ENCODE measurements around the gene VSIR. TPM values are rescaled to one million over a fixed set of nuclear protein-coding genes. Genes with fewer than 3 reads are reported as not detected.

The VSIR gene
- total and polyA plus RNA-seq, 2 donors, result 25.2 to 51.8 TPM

DNA sequence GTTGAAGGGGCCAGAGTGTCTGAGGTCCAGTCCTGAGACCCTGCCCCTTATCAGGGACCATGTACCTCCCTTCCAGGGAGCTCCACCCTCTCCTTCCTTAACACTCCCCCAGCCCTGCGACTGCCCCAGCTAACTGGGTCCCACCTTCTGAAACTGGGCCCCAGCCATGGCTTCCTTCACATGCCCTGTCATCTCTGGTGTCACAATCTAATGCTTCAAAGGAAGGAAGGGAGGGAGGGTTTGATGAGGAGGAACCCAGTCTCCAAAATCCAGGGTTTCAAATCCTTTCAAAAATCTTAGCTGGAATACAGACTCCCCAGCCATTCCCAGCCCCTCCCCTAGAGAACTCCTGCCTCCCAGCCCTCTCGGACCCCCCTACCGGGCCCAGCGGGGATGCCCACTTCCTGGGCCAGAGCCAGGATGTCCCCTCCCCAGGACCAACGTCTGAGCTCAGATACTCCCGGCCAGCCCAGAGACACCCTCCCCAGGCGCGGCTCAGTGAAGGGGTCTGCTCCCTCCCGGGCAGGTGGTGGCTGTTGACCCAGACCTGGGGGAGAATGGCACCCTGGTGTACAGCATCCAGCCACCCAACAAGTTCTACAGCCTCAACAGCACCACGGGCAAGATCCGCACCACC, 71.7 kb downstream of the VSIR start:
- no peaks in the 10 kb centered on the region for H3K9me3 ChIP-seq (ENCODE audit: control insufficient read depth in 2 of 2, insufficient read depth in 1 of 2, low read length in 1 of 2)
- peaks cover 0 to 3% of the 10 kb centered on the region in 2 donors for H3K4me1 ChIP-seq (ENCODE audit: control insufficient read depth in 2 of 2, insufficient read depth in 2 of 2, low read length in 2 of 2)
- no peaks in the 10 kb centered on the region for H3K36me3 ChIP-seq (ENCODE audit: control insufficient read depth in 2 of 2, insufficient read depth in 2 of 2, low read length in 1 of 2)
- no peaks in the 10 kb centered on the region for H3K27me3 ChIP-seq (ENCODE audit: control insufficient read depth in 2 of 2, insufficient read depth in 1 of 2, low read length in 1 of 2)
- DNase-seq (ENCODE audit: low read depth in 6 of 9, low spot score in 9 of 9), result no peak
- WGBS, result 92% methylated on average over 11 of the region's 11 CpGs
- no peak overlapping the region for H3K27ac ChIP-seq (ENCODE audit: low read depth in 1 of 2, low read length in 1 of 2)
- no peak overlapping the region for H3K4me3 ChIP-seq (ENCODE audit: low read length in 2 of 2)

DNA sequence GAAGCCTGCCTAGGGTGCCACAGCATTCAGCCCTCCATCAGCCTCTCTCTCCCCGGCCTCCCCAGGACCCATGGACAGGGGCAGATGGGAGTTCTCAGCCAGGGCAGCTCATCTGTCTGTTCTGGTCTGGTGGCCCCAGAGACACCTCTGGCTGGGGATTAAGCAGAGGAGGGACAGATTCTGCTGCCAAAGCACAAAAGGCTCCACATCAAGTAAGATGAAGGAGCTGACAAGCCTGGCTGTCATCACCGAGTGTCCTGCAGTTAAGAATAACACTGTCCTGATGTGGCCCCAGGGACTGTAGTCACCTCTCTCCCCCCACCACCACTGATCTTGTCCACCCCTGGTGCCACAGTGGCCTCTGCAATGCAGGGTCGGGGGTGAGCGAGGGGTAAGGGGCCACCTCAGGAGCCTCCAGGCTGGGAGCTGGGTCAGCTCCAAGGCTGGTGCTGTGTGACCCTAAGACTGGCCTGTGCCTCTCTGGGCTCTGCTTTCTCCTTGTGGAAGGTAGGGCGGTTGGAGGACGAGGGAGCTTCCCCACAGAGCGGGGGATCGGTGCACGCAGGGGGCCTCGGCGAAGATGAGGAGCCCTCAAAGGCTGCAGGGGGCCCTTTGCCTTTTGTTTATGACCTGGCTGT, 72.5 kb downstream of the VSIR start:
- Histone ChIP-seq H3K36me3 (ENCODE audit: control insufficient read depth in 2 of 2, insufficient read depth in 2 of 2, low read length in 1 of 2) (no peaks in the 10 kb centered on the region), H3K9me3 (ENCODE audit: control insufficient read depth in 2 of 2, insufficient read depth in 1 of 2, low read length in 1 of 2) (no peaks in the 10 kb centered on the region), H3K4me3 (ENCODE audit: low read length in 2 of 2) (no peak overlapping the region), H3K27me3 (ENCODE audit: control insufficient read depth in 2 of 2, insufficient read depth in 1 of 2, low read length in 1 of 2) (no peaks in the 10 kb centered on the region), H3K27ac (ENCODE audit: low read depth in 1 of 2, low read length in 1 of 2) (no peak overlapping the region), H3K4me1 (ENCODE audit: control insufficient read depth in 2 of 2, insufficient read depth in 2 of 2, low read length in 2 of 2) (peaks cover 0 to 3% of the 10 kb centered on the region in 2 donors)
- no peak for DNase-seq (ENCODE audit: low read depth in 6 of 9, low spot score in 9 of 9)
- 97% methylated on average over 11 of the region's 11 CpGs for WGBS

DNA sequence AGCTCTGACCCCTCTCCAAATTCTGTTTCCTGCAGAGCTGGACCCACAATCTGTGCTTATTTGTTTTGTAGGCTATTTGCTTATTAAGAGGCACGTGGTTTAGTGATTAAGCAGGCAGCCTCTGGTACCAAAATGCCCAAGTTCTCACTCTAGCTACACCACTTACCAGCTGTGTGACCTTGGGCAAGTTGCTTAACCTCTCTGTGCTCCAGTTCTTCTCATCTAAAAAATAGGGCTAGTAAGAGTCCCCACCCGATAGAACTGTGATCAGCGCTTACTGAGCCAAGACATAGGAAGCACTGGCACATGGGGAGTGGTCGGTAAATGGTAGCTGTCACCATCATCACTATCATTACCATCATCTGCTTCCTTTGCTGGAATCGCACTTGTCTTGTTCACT, 74.6 kb downstream of the VSIR start:
- WGBS, result 94% methylated on average over 5 of the region's 5 CpGs
- Histone ChIP-seq H3K4me3 (ENCODE audit: low read length in 2 of 2) (no peak overlapping the region), H3K9me3 (ENCODE audit: control insufficient read depth in 2 of 2, insufficient read depth in 1 of 2, low read length in 1 of 2) (no peaks in the 10 kb centered on the region), H3K27ac (ENCODE audit: low read depth in 1 of 2, low read length in 1 of 2) (no peak overlapping the region), H3K27me3 (ENCODE audit: control insufficient read depth in 2 of 2, insufficient read depth in 1 of 2, low read length in 1 of 2) (no peaks in the 10 kb centered on the region), H3K36me3 (ENCODE audit: control insufficient read depth in 2 of 2, insufficient read depth in 2 of 2, low read length in 1 of 2) (no peaks in the 10 kb centered on the region), H3K4me1 (ENCODE audit: control insufficient read depth in 2 of 2, insufficient read depth in 2 of 2, low read length in 2 of 2) (peaks cover 0 to 19% of the 10 kb centered on the region in 2 donors)
- DNase-seq (ENCODE audit: low read depth in 6 of 9, low spot score in 9 of 9), result no peak

DNA sequence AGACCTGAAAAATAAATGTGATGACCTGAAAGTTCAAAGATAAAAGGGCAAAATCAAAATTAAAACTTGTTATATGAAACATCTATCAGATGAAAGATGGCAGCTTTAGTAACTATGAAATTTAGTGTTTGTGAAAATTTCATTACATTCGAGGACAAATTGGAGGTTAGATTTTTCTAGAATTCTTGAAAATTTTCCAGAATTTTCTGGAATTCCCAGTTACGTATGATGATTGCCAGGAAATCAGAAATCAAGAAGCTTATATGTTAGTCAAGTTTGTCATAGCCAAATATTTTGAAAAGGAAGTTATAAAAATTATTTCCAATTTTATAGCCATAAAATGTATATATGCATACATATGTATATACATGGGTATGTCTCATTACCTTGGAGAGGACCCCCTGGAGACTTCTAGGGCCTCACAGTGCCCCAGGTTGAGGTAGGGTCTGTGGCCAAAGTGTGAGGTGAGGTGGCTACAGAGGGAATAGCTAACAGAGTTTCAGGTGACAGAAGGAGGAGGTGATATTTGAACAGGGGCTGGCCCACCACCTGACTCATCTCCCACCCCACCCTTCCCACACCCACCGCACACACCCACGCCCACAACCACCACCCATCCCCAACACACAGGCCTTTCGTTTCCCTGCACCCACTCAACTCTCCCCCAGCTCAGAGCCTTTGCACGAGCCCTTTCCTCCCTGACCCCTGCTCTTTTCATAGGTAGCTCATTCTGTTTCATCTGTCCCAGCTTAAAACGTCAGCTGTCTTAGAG, 75.2 kb downstream of the VSIR start:
- no peak for DNase-seq (ENCODE audit: low read depth in 6 of 9, low spot score in 9 of 9)
- Histone ChIP-seq H3K4me1 (ENCODE audit: control insufficient read depth in 2 of 2, insufficient read depth in 2 of 2, low read length in 2 of 2) (peaks cover 0 to 20% of the 10 kb centered on the region in 2 donors), H3K27me3 (ENCODE audit: control insufficient read depth in 2 of 2, insufficient read depth in 1 of 2, low read length in 1 of 2) (no peaks in the 10 kb centered on the region), H3K4me3 (ENCODE audit: low read length in 2 of 2) (no peak overlapping the region), H3K27ac (ENCODE audit: low read depth in 1 of 2, low read length in 1 of 2) (no peak overlapping the region), H3K9me3 (ENCODE audit: control insufficient read depth in 2 of 2, insufficient read depth in 1 of 2, low read length in 1 of 2) (no peaks in the 10 kb centered on the region), H3K36me3 (ENCODE audit: control insufficient read depth in 2 of 2, insufficient read depth in 2 of 2, low read length in 1 of 2) (no peaks in the 10 kb centered on the region)
- WGBS, result 80% methylated on average over 7 of the region's 7 CpGs

Other genes with a start within 250 kb of the VSIR start
- 0.42 TPM for gene C10orf105, start 53.7 kb downstream of the VSIR start, total RNA-seq
- gene C10orf105, start 53.7 kb downstream of the VSIR start, polyA plus RNA-seq, result 0.68 TPM
- gene PSAP, start 77.7 kb upstream of the VSIR start, total RNA-seq, result 579 TPM
- gene PSAP, start 77.7 kb upstream of the VSIR start, polyA plus RNA-seq, result 613 TPM
- gene CHST3, start 190.9 kb upstream of the VSIR start, total RNA-seq, result 5.9 TPM
- 2.5 TPM for gene CHST3, start 190.9 kb upstream of the VSIR start, polyA plus RNA-seq